GM12892 (cell line): Measurements from ENCODE around the gene COX15.

Experiments
- POLR2A ChIP-seq: IDR thresholded peaks from 2 replicates; pipeline ENCODE4 v1.6.1; 2011; ENCODE audit warnings: low read depth, low read length, control low read depth
- POLR2AphosphoS5 ChIP-seq: IDR thresholded peaks from 2 replicates; pipeline ENCODE4 v1.6.1; 2011; ENCODE audit warnings: low read depth, low read length, control low read depth
- TAF1 ChIP-seq: IDR thresholded peaks from 2 replicates; pipeline ENCODE4 v1.6.1; 2011; ENCODE audit warnings: low read depth, mild to moderate bottlenecking, control low read depth, low read length, borderline replicate concordance

GRCh38 chr10:99693933-99694583, 37.9 kb downstream of the COX15 start:
- no peak for TF ChIP-seq POLR2AphosphoS5
- no peak for TF ChIP-seq POLR2A
- no peak for TF ChIP-seq TAF1
